ENCODE measurements around the gene SLC35B2. TPM values are rescaled to one million over a fixed set of nuclear protein-coding genes. Genes with fewer than 3 reads are reported as not detected.
"Not testable (repeated sequence)": the region's sequence is repeated elsewhere in the genome, so short reads cannot be mapped to it uniquely, and the experiment has no call there.

Gene SLC35B2
- polyA plus RNA-seq, 3 donors, result 51.7 to 59.3 (median 56.5) TPM

- DNase-seq (ENCODE audit: low read depth in 3 of 3, low spot score in 2 of 3), result peak in 1 of 3 donors; percentile 80
These were observed 20.1 kb downstream of the SLC35B2 start for GRCh38 chr6:44237021-44237812.

- DNase-seq (ENCODE audit: low read depth in 3 of 3, low spot score in 2 of 3), result no peak
These were observed 21.3 kb downstream of the SLC35B2 start for GRCh38 chr6:44235891-44236516.

- DNase-seq (ENCODE audit: low read depth in 3 of 3, low spot score in 2 of 3), result no peak
These were observed 22.1 kb downstream of the SLC35B2 start for GRCh38 chr6:44235269-44235668.

GRCh38 chr6:44234101-44235025 lies 23.0 kb downstream of the SLC35B2 start:
- DNase-seq (ENCODE audit: low read depth in 3 of 3, low spot score in 2 of 3), result no peak

GRCh38 chr6:44233567-44234100 lies 23.7 kb downstream of the SLC35B2 start:
- DNase-seq (ENCODE audit: low read depth in 3 of 3, low spot score in 2 of 3), result no peak

GRCh38 chr6:44232676-44233566 lies 24.4 kb downstream of the SLC35B2 start:
- no peak for DNase-seq (ENCODE audit: low read depth in 3 of 3, low spot score in 2 of 3)

- not testable (repeated sequence) for DNase-seq (ENCODE audit: low read depth in 3 of 3, low spot score in 2 of 3)
These were observed 25.9 kb downstream of the SLC35B2 start for GRCh38 chr6:44231426-44231825.

GRCh38 chr6:44230034-44230675 lies 27.2 kb downstream of the SLC35B2 start:
- no peak for DNase-seq (ENCODE audit: low read depth in 3 of 3, low spot score in 2 of 3)

- DNase-seq (ENCODE audit: low read depth in 3 of 3, low spot score in 2 of 3), result no peak
These were observed 27.8 kb downstream of the SLC35B2 start for GRCh38 chr6:44229376-44230033.

GRCh38 chr6:44228836-44229235 lies 28.5 kb downstream of the SLC35B2 start:
- DNase-seq (ENCODE audit: low read depth in 3 of 3, low spot score in 2 of 3), result no peak

GRCh38 chr6:44228433-44228832 lies 28.9 kb downstream of the SLC35B2 start:
- no peak for DNase-seq (ENCODE audit: low read depth in 3 of 3, low spot score in 2 of 3)

- no peak for DNase-seq (ENCODE audit: low read depth in 3 of 3, low spot score in 2 of 3)
These were observed 29.3 kb downstream of the SLC35B2 start for GRCh38 chr6:44228031-44228430.

GRCh38 chr6:44227148-44227793 lies 30.1 kb downstream of the SLC35B2 start:
- no peak for DNase-seq (ENCODE audit: low read depth in 3 of 3, low spot score in 2 of 3)

GRCh38 chr6:44226368-44227147 lies 30.8 kb downstream of the SLC35B2 start:
- DNase-seq (ENCODE audit: low read depth in 3 of 3, low spot score in 2 of 3), result no peak

GRCh38 chr6:44225579-44226325 lies 31.6 kb downstream of the SLC35B2 start:
- DNase-seq (ENCODE audit: low read depth in 3 of 3, low spot score in 2 of 3), result no peak

GRCh38 chr6:44224965-44225305 lies 32.4 kb downstream of the SLC35B2 start:
- no peak for DNase-seq (ENCODE audit: low read depth in 3 of 3, low spot score in 2 of 3)
